ENCODE measurements around the gene RGS6. TPM values are rescaled to one million over a fixed set of nuclear protein-coding genes. Genes with fewer than 3 reads are reported as not detected.

Gene RGS6
- total RNA-seq, 1 donor from 2014 or later = 2.4 TPM

DNA sequence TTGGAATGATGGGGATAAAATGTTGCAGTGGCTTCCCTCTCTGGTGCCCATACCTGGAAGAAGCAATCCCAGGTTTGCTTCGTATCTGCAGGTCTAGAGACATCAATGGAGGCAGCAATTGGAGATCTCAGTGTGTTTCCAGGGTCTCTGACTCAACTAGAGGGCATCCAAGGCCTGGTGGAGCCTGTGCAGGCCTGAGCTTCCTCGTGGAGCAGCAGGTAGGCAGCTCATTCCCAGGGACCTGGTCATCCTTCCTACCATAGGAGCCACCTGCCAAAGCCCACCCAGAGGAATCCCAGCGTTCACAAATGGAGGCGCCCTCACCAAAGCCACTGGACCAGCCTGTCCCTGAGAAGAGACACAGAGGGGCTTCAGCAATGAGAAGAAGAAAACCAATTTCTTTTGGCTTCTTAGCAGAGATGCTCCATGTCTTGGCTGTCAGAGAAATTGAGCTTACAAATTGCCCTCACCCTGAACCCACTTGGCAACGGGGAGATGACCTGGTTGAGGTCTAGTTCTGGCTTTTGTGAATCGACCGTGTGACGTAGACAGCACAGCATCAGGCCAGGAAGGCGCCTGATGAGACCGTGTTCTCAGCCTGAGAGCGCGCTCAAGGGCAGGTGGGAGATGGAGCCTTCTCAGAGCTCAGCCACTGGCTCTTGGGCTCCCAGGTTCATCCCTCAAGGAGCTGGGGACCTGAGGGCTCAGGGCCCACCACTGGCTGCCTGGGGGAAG, 678.0 kb downstream of the RGS6 start:
- Mint-ChIP-seq H3K4me3 (no peak overlapping the region), H3K27ac (no peak overlapping the region), H3K4me1 (ENCODE audit: low read depth) (peaks cover 11% of the 10 kb centered on the region), H3K36me3 (ENCODE audit: low read depth) (no peaks in the 10 kb centered on the region), H3K27me3 (ENCODE audit: insufficient read depth) (peaks cover 7% of the 10 kb centered on the region), H3K9me3 (no peaks in the 10 kb centered on the region)
- intact Hi-C loops (cut with micrococcal nuclease) = no loop called here
- DNase-seq (ENCODE audit: low spot score) = no peak

DNA sequence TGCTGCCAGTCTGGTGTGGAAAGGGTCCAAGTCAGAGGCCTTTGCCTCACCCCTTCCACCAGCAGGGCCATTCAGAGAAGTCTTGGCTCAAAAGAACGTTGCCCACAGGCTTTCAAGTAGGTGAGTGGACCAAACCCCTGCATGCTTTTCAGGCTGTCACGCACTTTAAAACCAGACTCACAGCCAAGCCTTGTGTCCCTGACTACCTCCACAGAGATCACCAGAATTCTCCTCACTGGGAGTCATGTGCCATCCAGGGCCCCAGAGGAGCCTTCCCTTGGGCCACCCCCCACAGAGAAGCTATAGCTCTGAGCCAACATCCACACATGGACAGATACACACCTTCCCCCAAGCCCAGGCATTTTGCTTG, 678.6 kb downstream of the RGS6 start:
- DNase-seq (ENCODE audit: low spot score) = no peak
- H3K4me3 Mint-ChIP-seq = no peak overlapping the region
- intact Hi-C loops (cut with micrococcal nuclease) = no loop called here
- no peaks in the 10 kb centered on the region for H3K36me3 Mint-ChIP-seq (ENCODE audit: low read depth)
- H3K27ac Mint-ChIP-seq = no peak overlapping the region
- peaks cover 7% of the 10 kb centered on the region for H3K27me3 Mint-ChIP-seq (ENCODE audit: insufficient read depth)
- H3K9me3 Mint-ChIP-seq = no peaks in the 10 kb centered on the region
- peaks cover 11% of the 10 kb centered on the region for H3K4me1 Mint-ChIP-seq (ENCODE audit: low read depth)

DNA sequence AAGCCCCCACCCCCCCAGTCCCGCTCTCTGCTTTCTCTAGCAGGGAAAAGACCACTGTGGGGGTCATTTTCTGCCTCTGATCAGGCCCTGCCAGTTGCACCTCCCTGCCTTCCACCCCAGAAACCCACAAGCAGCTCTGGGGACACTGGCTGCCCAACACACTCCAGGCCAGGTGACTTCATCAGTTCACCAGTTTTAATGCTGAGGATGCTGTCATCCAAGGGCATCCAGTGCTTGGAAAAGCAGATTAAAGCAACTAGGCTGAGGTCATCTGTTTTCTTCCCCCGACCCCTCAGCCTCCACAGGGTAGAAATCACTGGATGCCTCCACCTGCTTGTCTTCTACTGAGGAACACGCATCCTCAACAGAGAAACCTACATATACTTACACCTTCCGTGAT, 679.3 kb downstream of the RGS6 start:
- no peak for DNase-seq (ENCODE audit: low spot score)
- H3K27me3 Mint-ChIP-seq (ENCODE audit: insufficient read depth) = peaks cover 7% of the 10 kb centered on the region
- H3K4me1 Mint-ChIP-seq (ENCODE audit: low read depth) = peaks cover 11% of the 10 kb centered on the region
- H3K36me3 Mint-ChIP-seq (ENCODE audit: low read depth) = no peaks in the 10 kb centered on the region
- no peak overlapping the region for H3K4me3 Mint-ChIP-seq
- no peaks in the 10 kb centered on the region for H3K9me3 Mint-ChIP-seq
- intact Hi-C loops (cut with micrococcal nuclease) = no loop called here
- H3K27ac Mint-ChIP-seq = no peak overlapping the region

DNA sequence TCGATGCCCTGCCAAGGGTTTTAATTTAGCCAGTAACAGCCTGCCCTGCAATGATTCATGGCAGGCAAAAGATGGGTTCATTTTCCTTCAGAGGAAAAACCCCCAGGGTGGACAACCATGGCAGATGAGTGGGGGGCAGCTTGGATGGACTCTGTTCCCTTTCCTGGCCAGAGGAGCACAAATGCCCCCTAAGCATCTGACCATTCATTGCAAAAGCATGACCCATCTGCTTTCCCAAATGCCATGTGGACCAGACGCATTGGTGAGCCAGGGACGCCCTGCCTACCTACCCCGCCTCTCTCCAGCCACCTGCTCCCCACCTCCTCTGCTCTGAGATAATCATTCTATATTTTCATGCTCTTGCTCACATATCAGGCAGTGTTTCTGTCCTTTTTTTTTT, 679.8 kb downstream of the RGS6 start:
- H3K4me3 Mint-ChIP-seq = no peak overlapping the region
- H3K36me3 Mint-ChIP-seq (ENCODE audit: low read depth) = no peaks in the 10 kb centered on the region
- intact Hi-C loops (cut with micrococcal nuclease) = no loop called here
- DNase-seq (ENCODE audit: low spot score) = no peak
- H3K27me3 Mint-ChIP-seq (ENCODE audit: insufficient read depth) = peaks cover 5% of the 10 kb centered on the region
- no peak overlapping the region for H3K27ac Mint-ChIP-seq
- peaks cover 11% of the 10 kb centered on the region for H3K4me1 Mint-ChIP-seq (ENCODE audit: low read depth)
- no peaks in the 10 kb centered on the region for H3K9me3 Mint-ChIP-seq

DNA sequence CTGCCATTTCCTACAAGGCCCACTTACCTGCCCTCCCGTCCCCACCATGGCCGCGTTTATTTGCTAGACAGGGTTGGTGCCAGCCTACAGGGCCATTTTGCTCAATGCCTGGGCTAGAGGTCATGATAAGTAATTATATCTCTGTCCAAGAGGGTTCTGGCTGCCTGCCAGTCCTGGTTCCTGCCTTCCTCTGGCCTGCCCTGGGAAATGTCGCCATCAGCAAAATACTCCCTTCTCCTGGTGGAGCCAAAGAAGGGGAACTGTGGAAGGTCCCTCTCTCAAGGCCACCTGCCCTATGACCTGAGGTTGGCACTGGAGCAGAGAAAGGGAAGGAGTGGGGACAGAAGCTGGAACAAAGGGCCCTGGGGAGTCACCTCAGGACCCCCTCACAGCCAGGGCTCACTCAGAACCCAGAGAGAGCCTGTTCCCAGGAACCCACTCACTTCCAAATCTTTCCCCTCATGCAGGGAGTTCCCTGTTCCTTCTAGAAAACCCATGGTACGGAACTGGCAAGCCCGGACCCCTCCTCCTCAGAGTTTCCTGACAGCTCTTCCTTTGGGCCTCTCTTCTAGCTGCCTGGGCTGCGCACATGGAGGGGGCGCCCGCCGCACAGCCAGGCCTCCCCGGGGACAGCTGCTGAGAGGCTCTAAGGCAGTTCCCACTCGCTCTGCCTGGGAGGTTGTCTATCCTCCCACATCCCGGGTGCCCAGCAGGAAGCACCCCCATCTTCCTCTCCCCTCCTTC, 681.2 kb downstream of the RGS6 start:
- H3K27ac Mint-ChIP-seq = no peak overlapping the region
- H3K27me3 Mint-ChIP-seq (ENCODE audit: insufficient read depth) = peaks cover 5% of the 10 kb centered on the region
- intact Hi-C loops (cut with micrococcal nuclease) = no loop called here
- no peaks in the 10 kb centered on the region for H3K9me3 Mint-ChIP-seq
- no peak overlapping the region for H3K4me3 Mint-ChIP-seq
- no peaks in the 10 kb centered on the region for H3K36me3 Mint-ChIP-seq (ENCODE audit: low read depth)
- peaks cover 4% of the 10 kb centered on the region for H3K4me1 Mint-ChIP-seq (ENCODE audit: low read depth)
- no peak for DNase-seq (ENCODE audit: low spot score)

DNA sequence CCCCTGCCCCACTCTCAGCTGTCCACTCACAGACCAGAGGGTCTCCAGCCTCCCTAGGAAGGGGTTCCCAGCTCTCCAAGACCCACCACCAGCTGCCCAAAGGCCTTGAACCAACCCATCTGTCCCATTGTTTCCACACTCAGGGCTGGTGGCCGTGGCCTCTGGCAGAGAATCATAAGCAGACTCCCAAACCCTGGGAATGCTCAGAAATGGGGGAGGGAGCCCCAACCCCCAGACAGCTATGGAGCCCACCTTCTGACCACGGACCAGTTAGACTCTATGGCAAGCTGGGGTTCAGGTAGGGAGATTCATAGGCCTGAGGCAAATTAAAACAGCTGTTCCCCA, 681.7 kb downstream of the RGS6 start:
- peaks cover 5% of the 10 kb centered on the region for H3K27me3 Mint-ChIP-seq (ENCODE audit: insufficient read depth)
- no peak overlapping the region for H3K27ac Mint-ChIP-seq
- no peak for DNase-seq (ENCODE audit: low spot score)
- no peaks in the 10 kb centered on the region for H3K9me3 Mint-ChIP-seq
- no peak overlapping the region for H3K4me3 Mint-ChIP-seq
- intact Hi-C loops (cut with micrococcal nuclease) = no loop called here
- H3K4me1 Mint-ChIP-seq (ENCODE audit: low read depth) = no peaks in the 10 kb centered on the region
- no peaks in the 10 kb centered on the region for H3K36me3 Mint-ChIP-seq (ENCODE audit: low read depth)

DNA sequence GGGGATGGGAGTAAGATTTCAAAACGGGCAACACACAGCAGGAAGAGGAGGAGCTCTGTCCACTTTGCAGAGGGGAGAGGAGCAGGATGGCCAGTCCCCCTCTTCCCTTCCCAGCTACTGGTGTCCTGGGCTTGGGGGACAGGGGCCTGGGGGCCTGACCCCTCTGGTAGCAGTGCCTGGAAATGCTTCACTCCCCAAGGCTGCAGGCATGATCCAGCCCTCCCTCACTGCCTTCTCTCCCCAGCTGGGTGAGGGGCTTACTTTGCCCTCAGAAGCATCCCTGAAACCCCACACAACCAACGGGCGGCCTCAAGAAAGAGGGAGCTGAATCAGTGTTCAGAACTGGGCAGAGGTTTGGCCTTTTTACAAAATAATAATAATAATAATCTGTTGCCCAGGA, 682.1 kb downstream of the RGS6 start:
- Mint-ChIP-seq H3K27ac (no peak overlapping the region), H3K27me3 (ENCODE audit: insufficient read depth) (peaks cover 5% of the 10 kb centered on the region), H3K9me3 (no peaks in the 10 kb centered on the region), H3K36me3 (ENCODE audit: low read depth) (no peaks in the 10 kb centered on the region), H3K4me1 (ENCODE audit: low read depth) (no peaks in the 10 kb centered on the region), H3K4me3 (no peak overlapping the region)
- no peak for DNase-seq (ENCODE audit: low spot score)
- intact Hi-C loops (cut with micrococcal nuclease) = no loop called here

DNA sequence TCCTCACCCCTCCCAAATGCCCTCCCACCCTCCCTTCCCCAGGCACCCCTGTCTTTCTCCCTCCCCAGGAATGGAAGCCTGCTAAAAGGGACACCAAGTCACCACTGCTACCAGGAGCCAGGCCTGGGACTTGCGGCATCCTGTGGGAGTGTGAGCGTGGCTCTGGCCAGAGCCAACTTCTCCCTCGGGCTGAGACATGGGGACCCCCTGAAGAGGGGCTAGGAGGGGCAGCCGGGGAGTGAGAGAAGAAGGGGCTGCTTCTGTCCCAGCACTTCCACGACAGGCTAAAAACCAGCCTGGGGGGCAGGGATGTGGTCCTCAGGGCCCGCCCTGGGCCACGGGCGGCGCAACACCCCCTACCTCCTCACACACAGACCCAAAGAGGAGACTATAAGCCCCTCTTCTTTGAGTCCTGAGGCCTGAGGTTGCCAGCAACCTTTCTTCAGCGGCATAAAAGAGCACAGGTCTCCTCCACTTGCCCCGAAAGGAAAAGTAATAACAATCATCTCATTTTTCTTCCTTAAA, 682.7 kb downstream of the RGS6 start:
- Mint-ChIP-seq H3K27me3 (ENCODE audit: insufficient read depth) (peaks cover 7% of the 10 kb centered on the region), H3K27ac (no peak overlapping the region), H3K9me3 (no peaks in the 10 kb centered on the region), H3K4me1 (ENCODE audit: low read depth) (no peaks in the 10 kb centered on the region), H3K36me3 (ENCODE audit: low read depth) (no peaks in the 10 kb centered on the region), H3K4me3 (no peak overlapping the region)
- DNase-seq (ENCODE audit: low spot score) = no peak
- intact Hi-C loops (cut with micrococcal nuclease) = no loop called here

DNA sequence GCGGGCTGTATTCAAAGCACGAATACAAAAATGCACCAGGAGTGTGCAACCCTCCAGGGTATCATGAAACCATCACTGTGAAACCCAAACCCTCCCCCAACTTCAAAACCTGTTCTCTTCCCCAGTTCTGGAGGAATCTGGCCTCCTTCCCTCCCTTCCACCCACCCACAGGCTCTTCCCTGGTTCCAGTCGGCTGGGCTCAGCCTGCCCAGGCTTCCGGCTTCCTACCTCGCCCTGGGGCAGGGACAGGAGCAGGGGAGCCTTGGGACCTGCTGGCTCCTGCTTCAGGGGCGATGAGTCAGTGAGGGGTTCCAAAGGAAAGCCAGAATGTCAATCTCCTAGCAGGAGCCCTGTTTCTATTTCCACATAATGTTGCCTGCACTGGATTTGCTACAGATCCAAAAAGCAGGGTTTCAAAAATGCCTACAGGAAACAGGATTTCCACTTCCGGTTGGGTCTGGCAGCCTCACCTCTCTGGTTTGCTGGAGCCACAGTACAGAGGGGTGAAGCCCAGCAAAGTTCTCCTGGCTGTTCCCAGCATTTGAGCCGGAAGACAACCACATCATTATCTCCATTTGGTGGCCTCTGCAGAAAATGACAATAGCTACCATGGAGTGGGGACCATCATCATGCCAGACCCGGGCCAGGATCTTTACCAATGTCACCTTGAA, 683.4 kb downstream of the RGS6 start:
- Mint-ChIP-seq H3K4me3 (no peak overlapping the region), H3K36me3 (ENCODE audit: low read depth) (no peaks in the 10 kb centered on the region), H3K27ac (no peak overlapping the region), H3K27me3 (ENCODE audit: insufficient read depth) (peaks cover 10% of the 10 kb centered on the region), H3K9me3 (no peaks in the 10 kb centered on the region), H3K4me1 (ENCODE audit: low read depth) (peaks cover 2% of the 10 kb centered on the region)
- DNase-seq (ENCODE audit: low spot score) = no peak
- intact Hi-C loops (cut with micrococcal nuclease) = no loop called here

All from activated T-helper 1 cell treated with anti-CD3 and anti-CD28 coated beads, Interleukin-12 subunit alpha, Interleukin-12 subunit beta, Interleukin-2, Interleukin-4 antibody, amounts not matched to agents 30 ng/mL and 10 ng/mL and 1 ng/mL, durations not matched to agents 14 hours and 24 hours and 36 hours (primary cell).